K562 treated with DMSO at 1 percent for 48 hours (cell line): ENCODE data around the gene SUSD1. TPM values are rescaled to one million over a fixed set of nuclear protein-coding genes. Genes with fewer than 3 reads are reported as not detected.

Experiments used
- total RNA-seq: library from RNA; unstranded; fragments of 300-600 nt; gene quantifications from 2 replicates; pipeline ENCODE4 v1.2.3, GENCODE V29; 2022; ENCODE audit warnings: low replicate concordance; ENCODE audit errors: extremely low read depth

Gene SUSD1
- not detected in 2 replicates for total RNA-seq

GRCh38 chr9:112174965-112175795 lies at the start of gene SUSD1:
SUSD1 (minus strand) TSS chr9:112175297; CDS start chr9:112175235, 62 bp downstream.

Other genes with a start within 250 kb of the SUSD1 start
- gene PTBP3, start 158.3 kb upstream of the SUSD1 start, total RNA-seq, result not detected in 2 replicates
- gene HSDL2, start 204.8 kb upstream of the SUSD1 start, total RNA-seq, result not detected in 2 replicates